GM19463 (cell line): ENCODE measurements around the gene FAM110D.

Source experiments
- ATAC-seq: cut with Tn5 transposase; IDR thresholded peaks from one replicate; pipeline ENCODE4 v1.9.1; 2021; ENCODE audit warnings: mild to moderate bottlenecking, moderate library complexity; ENCODE audit not compliant: unreplicated experiment

The FAM110D gene

GRCh38 chr1:26160527-26161414, 1.9 kb downstream of the FAM110D start:
- no peak for ATAC-seq

DNA sequence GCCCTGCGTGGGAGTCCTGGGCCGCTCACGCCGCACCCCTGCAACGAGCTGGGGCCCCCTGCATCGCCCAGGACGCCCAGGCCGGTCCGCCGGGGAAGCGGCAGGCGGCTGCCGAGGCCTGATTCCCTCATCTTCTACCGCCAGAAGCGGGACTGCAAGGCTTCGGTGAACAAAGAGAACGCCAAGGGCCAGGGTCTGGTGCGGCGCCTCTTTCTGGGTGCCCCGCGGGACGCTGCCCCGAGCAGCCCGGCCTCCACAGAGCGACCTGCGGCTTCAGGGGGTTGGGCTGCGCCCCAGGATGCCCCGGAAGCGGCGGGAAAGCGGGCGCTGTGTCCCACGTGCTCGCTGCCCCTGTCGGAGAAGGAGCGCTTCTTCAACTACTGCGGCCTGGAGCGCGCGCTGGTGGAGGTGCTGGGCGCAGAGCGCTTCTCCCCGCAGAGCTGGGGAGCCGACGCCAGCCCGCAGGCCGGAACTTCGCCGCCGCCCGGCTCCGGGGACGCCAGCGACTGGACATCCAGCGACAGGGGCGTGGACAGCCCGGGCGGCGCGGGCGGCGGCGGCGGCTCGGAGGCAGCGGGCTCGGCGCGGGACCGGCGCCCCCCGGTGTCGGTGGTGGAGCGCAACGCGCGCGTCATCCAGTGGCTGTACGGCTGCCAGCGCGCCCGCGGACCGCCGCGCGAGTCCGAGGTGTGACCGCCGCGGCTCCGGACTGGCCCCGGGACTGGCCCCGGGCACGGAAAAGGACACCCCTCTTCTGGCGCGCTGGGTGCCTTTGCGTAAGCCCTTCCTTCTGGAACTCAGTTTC, 2.7 kb downstream of the FAM110D start:
- no peak for ATAC-seq

DNA sequence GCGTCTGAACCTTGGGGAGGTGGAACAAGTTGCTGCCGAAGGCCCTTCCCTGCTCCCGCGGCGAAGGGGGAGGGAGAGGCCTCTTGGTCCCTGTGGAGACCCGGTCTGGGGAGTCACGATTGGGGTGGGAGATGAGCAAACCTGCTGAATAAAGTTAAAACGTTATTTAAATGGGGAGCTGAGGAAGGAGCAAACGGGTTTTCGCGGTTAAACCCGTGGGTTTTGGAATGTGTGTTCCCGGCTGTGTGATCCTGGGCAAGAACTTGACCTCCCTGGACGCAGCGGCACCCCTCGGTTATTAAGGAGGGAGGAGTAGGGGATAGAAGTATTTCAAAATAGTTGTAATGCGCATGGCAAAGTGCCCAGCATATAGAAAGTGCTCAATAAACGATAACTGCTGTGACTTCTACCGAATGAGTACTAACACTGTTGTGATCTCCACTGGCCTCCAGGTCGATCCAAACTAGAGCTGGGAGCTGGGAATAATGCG, 3.4 kb downstream of the FAM110D start:
- ATAC-seq = no peak

- ATAC-seq = no peak
These were observed 4.8 kb downstream of the FAM110D start for GRCh38 chr1:26163684-26164035.

- no peak for ATAC-seq
These were observed 5.4 kb downstream of the FAM110D start for GRCh38 chr1:26164036-26164860.

- ATAC-seq = no peak
These were observed 6.3 kb downstream of the FAM110D start for GRCh38 chr1:26164861-26165842.

DNA sequence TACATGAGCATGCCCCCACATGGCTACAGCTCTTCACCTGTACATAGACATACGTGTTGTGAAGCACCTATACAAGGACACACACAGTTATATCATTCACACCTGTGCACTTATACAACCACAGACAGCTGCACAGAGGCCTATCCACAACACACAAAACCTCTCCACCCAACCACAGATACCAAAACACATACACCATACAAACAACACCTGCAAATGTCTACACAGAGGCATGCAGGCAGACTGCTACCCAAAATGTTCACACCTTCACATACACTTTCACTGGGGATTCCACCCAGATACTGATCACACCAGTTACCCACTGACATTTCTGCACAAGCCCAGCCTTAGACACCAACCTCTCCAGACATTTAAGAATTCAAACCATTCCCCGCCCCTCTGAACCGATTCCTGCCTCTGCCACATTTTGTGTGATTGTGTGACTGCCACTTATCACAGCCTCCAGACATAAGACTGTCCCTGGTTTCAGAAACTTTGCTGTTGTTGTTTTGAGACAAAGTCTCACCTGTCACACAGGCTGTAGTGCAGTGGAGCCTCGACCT, 7.9 kb downstream of the FAM110D start:
- ATAC-seq = no peak

GRCh38 chr1:26168410-26169197, 9.7 kb downstream of the FAM110D start, which contains the start of gene C1orf232:
C1orf232 (minus strand) TSS chr1:26168963; CDS start chr1:26168499, 464 bp downstream.
- no peak for ATAC-seq

- ATAC-seq = no peak
These were observed 10.3 kb downstream of the FAM110D start for GRCh38 chr1:26169198-26169554.

GRCh38 chr1:26169669-26170471, 11.0 kb downstream of the FAM110D start, which contains the start of gene ZNF593:
ZNF593 (plus strand) TSS chr1:26169908; CDS start chr1:26169984, 76 bp downstream.
- ATAC-seq = peak; percentile 96

- ATAC-seq = no peak
These were observed 11.6 kb downstream of the FAM110D start for GRCh38 chr1:26170472-26170821.

DNA sequence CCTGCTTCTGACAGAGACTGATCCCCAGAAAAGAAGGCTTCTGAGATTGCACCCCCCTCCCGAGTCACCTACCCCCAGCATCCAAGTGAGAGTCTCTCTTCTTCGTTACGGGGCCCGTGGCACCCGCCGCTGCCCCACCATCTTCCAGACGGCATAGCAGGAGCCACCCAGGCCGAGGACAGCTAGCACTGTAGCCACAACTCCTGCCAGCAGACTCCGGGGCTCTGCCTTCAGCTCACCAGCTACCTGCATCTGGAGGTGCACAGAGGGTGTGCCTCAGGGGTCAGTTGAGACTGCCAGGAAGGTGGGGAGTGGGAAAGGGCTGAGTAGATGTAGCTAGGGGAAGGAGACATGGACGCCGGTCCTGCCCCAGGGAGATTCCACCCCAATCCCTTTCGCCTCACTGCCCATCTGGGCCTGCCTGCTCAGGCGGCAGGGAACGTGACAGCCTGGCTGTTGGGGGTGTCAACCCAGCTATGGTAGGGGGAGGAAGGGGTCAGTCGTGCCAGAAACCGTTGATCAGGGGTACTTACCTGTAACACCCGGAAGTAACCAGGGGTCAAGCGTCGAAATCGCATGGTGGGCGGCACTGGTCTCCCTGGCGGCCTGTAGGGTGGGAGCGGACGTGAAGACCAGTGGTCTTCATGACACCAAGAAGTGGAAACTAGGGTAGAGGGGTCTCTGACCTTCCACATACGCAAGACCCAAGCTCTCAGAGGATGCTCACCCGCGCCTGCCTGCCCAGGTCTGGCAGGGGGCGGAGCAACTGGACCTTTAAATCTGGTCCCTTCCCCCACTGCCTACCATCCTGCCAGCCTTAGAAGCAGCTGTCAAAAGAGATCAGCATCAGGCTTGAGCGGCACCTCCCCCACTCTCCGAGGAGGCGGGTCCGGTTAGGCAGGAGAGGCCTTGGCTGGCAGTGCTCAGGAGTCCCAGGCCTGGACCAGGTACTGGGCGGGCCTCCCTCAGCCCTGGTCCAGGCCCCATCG, 12.5 kb downstream of the FAM110D start, which contains the start of gene ZNF593OS:
Gene ZNF593OS (minus strand): TSS at position 749 of the 989 bp plus-strand sequence. CDS start 171 bp downstream, at position 578.
- ATAC-seq = no peak

- no peak for ATAC-seq
These were observed 16.5 kb downstream of the FAM110D start for GRCh38 chr1:26175346-26175745.

DNA sequence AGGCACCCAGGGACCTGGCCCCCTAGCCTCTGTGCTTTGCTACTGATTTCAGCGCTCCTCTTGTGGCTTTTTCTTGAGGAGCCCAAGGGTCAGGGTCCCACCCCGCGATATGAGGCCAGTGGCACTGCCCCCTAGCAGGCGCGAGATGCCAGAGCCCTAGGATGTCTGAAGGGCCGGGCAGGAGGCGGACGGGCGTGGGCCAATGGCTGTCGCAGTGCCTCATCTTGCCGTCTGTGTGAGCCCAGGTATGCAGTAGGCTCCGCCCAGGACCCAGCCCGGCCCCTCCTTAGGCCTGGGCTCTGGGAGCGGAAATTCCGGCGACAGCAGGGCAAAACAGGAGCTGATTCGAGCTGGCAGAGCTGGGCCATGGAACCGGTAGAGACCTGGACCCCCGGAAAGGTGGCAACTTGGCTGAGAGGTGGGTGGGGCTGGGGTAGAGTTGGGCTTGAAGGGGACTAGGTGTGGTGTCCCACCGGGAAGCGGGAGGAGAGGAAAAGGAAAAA, 18.4 kb downstream of the FAM110D start, which contains the start of gene CNKSR1:
Gene CNKSR1 (plus strand): TSS at position 310 of the 503 bp plus-strand sequence. CDS start 57 bp downstream, at position 367.
- no peak for ATAC-seq

- no peak for ATAC-seq
These were observed 21.2 kb downstream of the FAM110D start for GRCh38 chr1:26180010-26180506.
